ENCODE results near the gene NFIC. TPM values are rescaled to one million over a fixed set of nuclear protein-coding genes. Genes with fewer than 3 reads are reported as not detected.

Gene NFIC
- total RNA-seq, 1 experiment from 2014 or later = 8.0 TPM

DNA sequence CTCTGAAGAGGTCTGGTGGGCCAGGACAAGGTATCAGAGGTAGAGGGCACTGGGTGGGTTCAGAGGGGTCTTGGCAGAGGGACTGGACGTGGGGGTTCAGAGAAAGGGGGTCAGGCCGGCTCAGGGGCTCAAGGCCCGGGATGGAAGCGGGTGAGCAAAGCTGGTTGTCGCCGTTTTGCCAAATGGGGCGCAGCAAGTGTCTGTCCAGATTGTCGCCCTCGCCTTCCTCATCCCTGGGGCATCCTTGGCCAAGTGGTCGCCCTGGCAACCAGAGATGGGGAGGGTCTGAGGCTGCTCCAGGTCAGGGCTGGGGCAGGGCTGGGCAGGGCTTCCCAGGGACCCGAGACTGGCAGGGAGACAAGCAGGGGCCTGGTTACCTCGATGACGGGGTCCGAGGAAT is 127.3 kb downstream of the NFIC start:
- Mint-ChIP-seq H3K27me3 (ENCODE audit: low read depth) (no peaks in the 10 kb centered on the region), H3K4me1 (no peaks in the 10 kb centered on the region), H3K36me3 (ENCODE audit: insufficient read depth in 1 of 3, low read depth in 3 of 3) (peaks cover 20 to 49% (median 41%) of the 10 kb centered on the region in 3 experiments; a peak in 6 of 7 replicates), H3K27ac (no peak overlapping the region), H3K4me3 (no peak overlapping the region; a peak in 1 of 5 replicates), H3K9me3 (no peaks in the 10 kb centered on the region; a peak in 1 of 5 replicates)
- H2BK20ac ChIP-seq (ENCODE audit: low read depth, low read length, poor library complexity, severe bottlenecking) = no peak overlapping the region
- H3K27me3 ChIP-seq (ENCODE audit: insufficient read depth, low read length) = no peaks in the 10 kb centered on the region
- no peak overlapping the region for H2BK15ac ChIP-seq (ENCODE audit: low read depth, low read length)
- no peak overlapping the region for H3K27ac ChIP-seq (ENCODE audit: insufficient read length, low read depth, low read length)
- no CpG with 5 or more reads among the region's 14 CpGs for WGBS (ENCODE audit: extremely low coverage, insufficient read length, low lambda C conversion rate)
- peaks cover 2% of the 10 kb centered on the region for H3K79me2 ChIP-seq (ENCODE audit: insufficient read depth, low read length)
- TF ChIP-seq, protein P1, sequence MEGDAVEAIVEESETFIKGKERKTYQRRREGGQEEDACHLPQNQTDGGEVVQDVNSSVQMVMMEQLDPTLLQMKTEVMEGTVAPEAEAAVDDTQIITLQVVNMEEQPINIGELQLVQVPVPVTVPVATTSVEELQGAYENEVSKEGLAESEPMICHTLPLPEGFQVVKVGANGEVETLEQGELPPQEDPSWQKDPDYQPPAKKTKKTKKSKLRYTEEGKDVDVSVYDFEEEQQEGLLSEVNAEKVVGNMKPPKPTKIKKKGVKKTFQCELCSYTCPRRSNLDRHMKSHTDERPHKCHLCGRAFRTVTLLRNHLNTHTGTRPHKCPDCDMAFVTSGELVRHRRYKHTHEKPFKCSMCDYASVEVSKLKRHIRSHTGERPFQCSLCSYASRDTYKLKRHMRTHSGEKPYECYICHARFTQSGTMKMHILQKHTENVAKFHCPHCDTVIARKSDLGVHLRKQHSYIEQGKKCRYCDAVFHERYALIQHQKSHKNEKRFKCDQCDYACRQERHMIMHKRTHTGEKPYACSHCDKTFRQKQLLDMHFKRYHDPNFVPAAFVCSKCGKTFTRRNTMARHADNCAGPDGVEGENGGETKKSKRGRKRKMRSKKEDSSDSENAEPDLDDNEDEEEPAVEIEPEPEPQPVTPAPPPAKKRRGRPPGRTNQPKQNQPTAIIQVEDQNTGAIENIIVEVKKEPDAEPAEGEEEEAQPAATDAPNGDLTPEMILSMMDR (conservative IDR thresholded peaks at IDR 0.05) = no peak
- H3K23ac ChIP-seq (ENCODE audit: insufficient read length, low read depth, low read length) = no peak overlapping the region
- H3T11ph ChIP-seq (ENCODE audit: low read length) = no peak overlapping the region
- DNase-seq = no peak
- H2AFZ ChIP-seq (ENCODE audit: low read length) = no peak overlapping the region
- H3K18ac ChIP-seq (ENCODE audit: insufficient read length, low read depth, low read length) = no peak overlapping the region
- no peak overlapping the region for H3K56ac ChIP-seq (ENCODE audit: insufficient read length, low read depth, low read length)
- no peak overlapping the region for H3K4me2 ChIP-seq (ENCODE audit: insufficient read depth, insufficient read length, low read length)
- H3K23me2 ChIP-seq (ENCODE audit: insufficient read length, low read depth, low read length, poor library complexity, severe bottlenecking) = no peaks in the 10 kb centered on the region
- H4K91ac ChIP-seq (ENCODE audit: insufficient read length, low read depth, low read length) = no peak overlapping the region
- no peak overlapping the region for H4K8ac ChIP-seq (replicated peaks; ENCODE audit: insufficient read length, low read depth, low read length)
- H4K5ac ChIP-seq (ENCODE audit: insufficient read length, low read depth, low read length) = no peak overlapping the region
- no peak overlapping the region for H2AK5ac ChIP-seq (ENCODE audit: insufficient read length, low read length)
- no peaks in the 10 kb centered on the region for H3K9me3 ChIP-seq (ENCODE audit: control insufficient read depth, low read depth, low read length)
- H3K9ac ChIP-seq (ENCODE audit: extremely low read depth, insufficient read length, low read length) = no peak overlapping the region
- no peak overlapping the region for H2BK12ac ChIP-seq (ENCODE audit: insufficient read length, low read depth, low read length)
- no peaks in the 10 kb centered on the region for H3K4me1 ChIP-seq (ENCODE audit: insufficient read depth, low read length)
- no peak overlapping the region for H2BK5ac ChIP-seq (ENCODE audit: insufficient read length, low read length)
- no peak overlapping the region; the same call in 1 of the 2 replicates for H3K14ac ChIP-seq (ENCODE audit: insufficient read depth, low read length)
- no peaks in the 10 kb centered on the region for H3K79me1 ChIP-seq (ENCODE audit: insufficient read depth, low read depth, low read length, poor library complexity, severe bottlenecking)
- H2BK120ac ChIP-seq (ENCODE audit: low read depth, low read length, poor library complexity, severe bottlenecking) = no peak overlapping the region
- H4K20me1 ChIP-seq (ENCODE audit: control insufficient read depth, insufficient read depth, insufficient read length) = no peaks in the 10 kb centered on the region
- no peak overlapping the region for H3K4ac ChIP-seq (ENCODE audit: low read depth, low read length)
